Tibial artery (tissue), 4 donors: ENCODE data around the gene IQCE.
"Not testable (repeated sequence)": the region's sequence is repeated elsewhere in the genome, so short reads cannot be mapped to it uniquely, and the experiment has no call there.

ENCODE experiments used
- DNase-seq, 2 donors: peaks; one replicate each; pipeline ENCODE4 v3.0.0-alpha.2; 2019
- H3K27ac ChIP-seq, 2 donors: fragments of 200-600 bp; sonication (generic) in 1 of 2; 1 replicate in 1 of 2; 2 replicates in 1 of 2; pipeline ENCODE4 v1.5.1; 2018 to 2019; ENCODE audit warnings: mild to moderate bottlenecking in 1 of 2
- H3K27me3 ChIP-seq, 2 donors: fragments of 200-600 bp; sonication (generic) in 1 of 2; one replicate each; pipeline versions ENCODE4 v1.5.1 to v1.6.0; 2016 to 2019
- H3K36me3 ChIP-seq, 3 donors: fragments of 200-600 bp; sonication (generic) in 2 of 3; one replicate each; pipeline ENCODE4 v1.5.1; 2016 to 2019; ENCODE audit warnings: mild to moderate bottlenecking in 2 of 3
- H3K4me1 ChIP-seq, 4 donors: fragments of 200-600 bp; sonication (generic) in 2 of 4; 1 replicate in 3 of 4; 2 replicates in 1 of 4; pipeline ENCODE4 v1.5.1; 2016 to 2019
- H3K4me3 ChIP-seq, 2 donors: fragments of 200-600 bp; sonication (generic) in 1 of 2; 1 replicate in 1 of 2; 2 replicates in 1 of 2; pipeline ENCODE4 v1.5.1; 2018 to 2019; ENCODE audit warnings: mild to moderate bottlenecking in 2 of 2
- H3K9me3 ChIP-seq, 3 donors: fragments of 200-600 bp; sonication (generic) in 1 of 3; one replicate each; pipeline ENCODE4 v1.5.1; 2016 to 2019
- CTCF ChIP-seq, 2 experiments: fragments of 200-600 bp in 1 of 2; fragments of 450-650 bp in 1 of 2; IDR thresholded peaks; one replicate each; pipeline ENCODE4 v1.5.1; 2017 to 2019; ENCODE audit warnings: antibody characterized with exemption in 2 of 2, mild to moderate bottlenecking in 1 of 2, moderate library complexity in 1 of 2
- intact Hi-C: fragments of 100-400 bp; cut with DNase I; formaldehyde crosslinking; loops from one replicate; pipeline ENCODE4 v1.15.0; 2023; ENCODE audit warnings: low total_unique reads

The IQCE gene

GRCh38 chr7:2607122-2607922, 48.5 kb downstream of the IQCE start:
- Histone ChIP-seq H3K27ac (peak overlapping the region; percentile 69 to 73), H3K4me3 (peak overlapping the region in 1 of 2 donors; percentile 19), H3K36me3 (peaks cover 0 to 58% (median 0%) of the 10 kb centered on the region in 3 donors), H3K27me3 (no peaks in the 10 kb centered on the region), H3K4me1 (peaks cover 0 to 22% (median 19%) of the 10 kb centered on the region in 4 donors), H3K9me3 (no peaks in the 10 kb centered on the region)
- no peak for TF ChIP-seq CTCF (IDR thresholded peaks at IDR 0.05)
- DNase-seq: peak; percentile 83 to 89
- intact Hi-C loops: no loop called here

- H3K4me3 ChIP-seq: no peak overlapping the region
- H3K9me3 ChIP-seq: no peaks in the 10 kb centered on the region
- peak overlapping the region; percentile 69 to 73 for H3K27ac ChIP-seq
- peaks cover 0 to 51% (median 0%) of the 10 kb centered on the region in 3 donors for H3K36me3 ChIP-seq
- intact Hi-C loops: no loop called here
- H3K27me3 ChIP-seq: no peaks in the 10 kb centered on the region
- TF ChIP-seq CTCF (IDR thresholded peaks at IDR 0.05): no peak
- H3K4me1 ChIP-seq: peaks cover 0 to 30% (median 26%) of the 10 kb centered on the region in 4 donors
- no peak for DNase-seq
Measured at GRCh38 chr7:2607923-2608904, 49.4 kb downstream of the IQCE start.

- peaks cover 2 to 38% (median 34%) of the 10 kb centered on the region in 4 donors for H3K4me1 ChIP-seq
- no peaks in the 10 kb centered on the region for H3K9me3 ChIP-seq
- H3K27me3 ChIP-seq: no peaks in the 10 kb centered on the region
- peaks cover 0 to 46% (median 0%) of the 10 kb centered on the region in 3 donors for H3K36me3 ChIP-seq
- DNase-seq: no peak
- TF ChIP-seq CTCF (IDR thresholded peaks at IDR 0.05): no peak
- H3K27ac ChIP-seq: no peak overlapping the region
- intact Hi-C loops: no loop called here
- no peak overlapping the region for H3K4me3 ChIP-seq
Measured at GRCh38 chr7:2608921-2609411, 50.2 kb downstream of the IQCE start.

GRCh38 chr7:2609646-2610045, 50.9 kb downstream of the IQCE start:
- Histone ChIP-seq H3K4me1 (peaks cover 6 to 44% (median 37%) of the 10 kb centered on the region in 4 donors), H3K36me3 (peaks cover 0 to 44% (median 0%) of the 10 kb centered on the region in 3 donors)
- DNase-seq, H3K27me3 ChIP-seq, H3K27ac ChIP-seq, H3K9me3 ChIP-seq, H3K4me3 ChIP-seq: not testable (repeated sequence)
- intact Hi-C loops: loop anchor here (5.0 kb wide), 1 partner anchor 52 kb away; the partner anchor contains the start of genes BRAT1 and IQCE

GRCh38 chr7:2610466-2610865, 51.7 kb downstream of the IQCE start:
- no peak for DNase-seq
- H3K4me1 ChIP-seq: peaks cover 6 to 51% (median 45%) of the 10 kb centered on the region in 4 donors
- no peaks in the 10 kb centered on the region for H3K27me3 ChIP-seq

More at GRCh38 chr7:2610466-2610865, 51.7 kb downstream of the IQCE start:
- H3K4me3 ChIP-seq: no peak overlapping the region
- peaks cover 0 to 37% (median 0%) of the 10 kb centered on the region in 3 donors for H3K36me3 ChIP-seq
- no peaks in the 10 kb centered on the region for H3K9me3 ChIP-seq
- intact Hi-C loops: loop anchor here (5.0 kb wide), 1 partner anchor 53 kb away; the partner anchor contains the start of genes BRAT1 and IQCE
- H3K27ac ChIP-seq: no peak overlapping the region
- TF ChIP-seq CTCF (IDR thresholded peaks at IDR 0.05): no peak
